H1 (cell line): Measurements from ENCODE around the gene NRXN3. TPM values are rescaled to one million over a fixed set of nuclear protein-coding genes. Genes with fewer than 3 reads are reported as not detected.

Source experiments
- CTCF ChIA-PET: fragments of 300-600 bp; sonication (Branson Sonifier 250); formaldehyde crosslinking; loops from one replicate; lab custom pipeline; 2021; ENCODE audit not compliant: partially characterized antibody; lab: Charles Lee
- POLR2A ChIA-PET: fragments of 300-600 bp; sonication (Branson Sonifier 250); formaldehyde crosslinking; loops from one replicate; lab custom pipeline; 2021; ENCODE audit warnings: inconsistent platforms; ENCODE audit not compliant: partially characterized antibody; lab: Charles Lee
- DNase-seq, 2 experiments: peaks; one replicate each; pipeline versions ENCODE4 v3.0.0 to v3.0.0-alpha.2; 2010 to 2022; ENCODE audit warnings: low spot score in 2 of 2, low read depth in 1 of 2, mixed read lengths in 1 of 2
- FAIRE-seq: peaks from 2 replicates; lab custom pipeline; 2011; peaks lifted over from hg19 to GRCh38; lab: Jason Lieb, UNC
- H2AFZ ChIP-seq: 2 replicates; pipeline ENCODE4 v1.8.1; 2012; ENCODE audit warnings: low read length, inconsistent platforms
- H2AK5ac ChIP-seq: 2 replicates; pipeline ENCODE4 v1.6.1; 2013; ENCODE audit warnings: low read depth, low read length
- H2BK120ac ChIP-seq: replicated peaks from 2 replicates; pipeline ENCODE3; 2013; ENCODE audit warnings: low read depth, low read length, inconsistent platforms
- H2BK12ac ChIP-seq: 2 replicates; pipeline ENCODE4 v1.6.1; 2013; ENCODE audit warnings: low read depth, low read length
- H2BK15ac ChIP-seq: 2 replicates; pipeline ENCODE4 v1.6.1; 2013; ENCODE audit warnings: low read length
- H2BK20ac ChIP-seq: 2 replicates; pipeline ENCODE4 v1.6.1; 2013; ENCODE audit warnings: low read length
- H2BK5ac ChIP-seq: 2 replicates; pipeline ENCODE4 v1.6.1; 2013; ENCODE audit warnings: low read depth, low read length
- H3K14ac ChIP-seq: 2 replicates; pipeline ENCODE4 v1.6.1; 2013; ENCODE audit warnings: inconsistent platforms; ENCODE audit not compliant: insufficient read length
- H3K18ac ChIP-seq: 2 replicates; pipeline ENCODE4 v1.6.1; 2013; ENCODE audit warnings: low read length; ENCODE audit errors: extremely low read depth
- H3K23ac ChIP-seq: 2 replicates; pipeline ENCODE4 v1.6.1; 2013; ENCODE audit warnings: inconsistent platforms; ENCODE audit not compliant: insufficient read length
- H3K23me2 ChIP-seq: 2 replicates; pipeline ENCODE4 v1.6.1; 2013; ENCODE audit warnings: low read depth, low read length
- H3K27ac ChIP-seq: 2 replicates; pipeline ENCODE4 v1.6.1; 2011; ENCODE audit warnings: low read depth, low read length, inconsistent platforms
- H3K27me3 ChIP-seq, 4 experiments: replicated peaks in 1 of 4; 1 replicate in 1 of 4; 2 replicates in 3 of 4; pipeline versions ENCODE4 v1.6.1 to v1.8.1; 2011 to 2013; ENCODE audit warnings: low read length in 3 of 4, mild to moderate bottlenecking in 3 of 4, inconsistent platforms in 2 of 4, mixed read lengths in 2 of 4, moderate library complexity in 1 of 4; ENCODE audit not compliant: control insufficient read depth in 3 of 4, insufficient read depth in 3 of 4; ENCODE audit errors: extremely low read depth in 1 of 4
- H3K36me3 ChIP-seq, 4 experiments: 2 replicates each; pipeline versions ENCODE4 v1.6.1 to v1.8.1; 2011 to 2013; ENCODE audit warnings: mild to moderate bottlenecking in 4 of 4, low read length in 3 of 4, moderate library complexity in 2 of 4, control low read depth in 1 of 4, inconsistent platforms in 1 of 4; ENCODE audit not compliant: insufficient read depth in 4 of 4, control insufficient read depth in 2 of 4
- H3K4ac ChIP-seq: replicated peaks from 2 replicates; pipeline ENCODE3; 2013; ENCODE audit warnings: low read length, low read depth, mixed read lengths, inconsistent platforms; ENCODE audit not compliant: insufficient read length
- H3K4me1 ChIP-seq, 4 experiments: replicated peaks in 1 of 4; 1 replicate in 1 of 4; 2 replicates in 3 of 4; pipeline versions ENCODE4 v1.6.1 to v1.8.1; 2011 to 2013; ENCODE audit warnings: low read length in 3 of 4, inconsistent platforms in 2 of 4, mixed read lengths in 1 of 4; ENCODE audit not compliant: insufficient read depth in 4 of 4, control insufficient read depth in 3 of 4
- H3K4me2 ChIP-seq, 2 experiments: 2 replicates each; pipeline versions ENCODE4 v1.6.1 to v1.8.1; 2011 to 2013; ENCODE audit warnings: low read depth in 2 of 2, low read length in 2 of 2, control low read depth in 1 of 2, inconsistent platforms in 1 of 2, mild to moderate bottlenecking in 1 of 2; ENCODE audit not compliant: insufficient read depth in 1 of 2
- H3K4me3 ChIP-seq, 4 experiments: fragments of 200-600, 300-600 bp in 1 of 4; sonication (generic), shearing (Covaris generic), sonication (Bioruptor Twin) in 1 of 4; 2 replicates each; pipeline versions ENCODE4 v1.5.1 to v1.8.1; 2011 to 2016; ENCODE audit warnings: low read length in 4 of 4, low read depth in 3 of 4, control low read depth in 2 of 4, inconsistent platforms in 2 of 4, mild to moderate bottlenecking in 2 of 4, mixed read lengths in 1 of 4, moderate library complexity in 1 of 4; ENCODE audit not compliant: insufficient read depth in 2 of 4; ENCODE audit errors: extremely low read depth in 1 of 4
- H3K56ac ChIP-seq: replicated peaks from 2 replicates; pipeline ENCODE3; 2013; ENCODE audit warnings: low read depth, mild to moderate bottlenecking, mixed read lengths, low read length, inconsistent platforms; ENCODE audit not compliant: insufficient read length
- H3K79me1 ChIP-seq: 2 replicates; pipeline ENCODE4 v1.6.1; 2013; ENCODE audit warnings: low read depth, low read length, control low read depth
- H3K79me2 ChIP-seq, 2 experiments: 2 replicates each; pipeline versions ENCODE4 v1.6.1 to v1.8.1; 2012 to 2013; ENCODE audit warnings: low read length in 2 of 2, mild to moderate bottlenecking in 2 of 2, inconsistent platforms in 1 of 2; ENCODE audit not compliant: insufficient read depth in 2 of 2, control insufficient read depth in 1 of 2
- H3K9ac ChIP-seq, 4 experiments: replicated peaks in 1 of 4; 1 replicate in 1 of 4; 2 replicates in 3 of 4; pipeline versions ENCODE4 v1.6.1 to v1.8.1; 2011 to 2013; ENCODE audit warnings: low read depth in 3 of 4, low read length in 3 of 4, control low read depth in 2 of 4, mild to moderate bottlenecking in 2 of 4, moderate library complexity in 2 of 4, inconsistent platforms in 1 of 4; ENCODE audit errors: extremely low read depth in 1 of 4
- H3K9me3 ChIP-seq, 2 experiments: 2 replicates each; pipeline versions ENCODE4 v1.6.1 to v1.8.1; 2012 to 2013; ENCODE audit warnings: mild to moderate bottlenecking in 2 of 2, moderate library complexity in 2 of 2, control low read depth in 1 of 2, inconsistent platforms in 1 of 2, low read depth in 1 of 2, low read length in 1 of 2, mixed read lengths in 1 of 2; ENCODE audit not compliant: insufficient read depth in 2 of 2
- H4K20me1 ChIP-seq, 2 experiments: replicated peaks in 1 of 2; 2 replicates each; pipeline versions ENCODE3 to v1.8.1; 2011 to 2013; ENCODE audit warnings: inconsistent platforms in 2 of 2, low read length in 2 of 2, mild to moderate bottlenecking in 1 of 2; ENCODE audit not compliant: insufficient read depth in 2 of 2, control insufficient read depth in 1 of 2
- H4K5ac ChIP-seq: 2 replicates; pipeline ENCODE4 v1.6.1; 2013; ENCODE audit warnings: low read length, low read depth, mixed read lengths, inconsistent platforms; ENCODE audit not compliant: insufficient read length
- H4K8ac ChIP-seq: 2 replicates; pipeline ENCODE4 v1.8.0; 2013; ENCODE audit warnings: mild to moderate bottlenecking, moderate library complexity, low read length, inconsistent platforms; ENCODE audit not compliant: insufficient read depth; ENCODE audit errors: extremely low read depth
- H4K91ac ChIP-seq: replicated peaks from 2 replicates; pipeline ENCODE3; 2013; ENCODE audit warnings: low read length, mixed read lengths, inconsistent platforms; ENCODE audit not compliant: insufficient read length
- GTF2F1 ChIP-seq: IDR thresholded peaks from 2 replicates; pipeline ENCODE4 v1.6.1; 2012; ENCODE audit warnings: low read depth, low read length, improper control_type of control experiment, borderline replicate concordance
- POLR2A ChIP-seq, 2 experiments: IDR thresholded peaks; 1 replicate in 1 of 2; 2 replicates in 1 of 2; pipeline ENCODE4 v1.6.1; 2011; ENCODE audit warnings: low read depth in 2 of 2, low read length in 2 of 2, mild to moderate bottlenecking in 2 of 2; ENCODE audit errors: control extremely low read depth in 1 of 2
- POLR2AphosphoS5 ChIP-seq: IDR thresholded peaks from 2 replicates; pipeline ENCODE4 v1.6.1; 2011; ENCODE audit warnings: low read depth, low read length
- RXRA ChIP-seq: IDR thresholded peaks from 2 replicates; pipeline ENCODE4 v1.6.1; 2011; ENCODE audit warnings: low read depth, mild to moderate bottlenecking, low read length, moderate library complexity; ENCODE audit not compliant: insufficient read depth
- USF2 ChIP-seq: IDR thresholded peaks from 2 replicates; pipeline ENCODE4 v1.6.1; 2011; ENCODE audit warnings: low read length, improper control_type of control experiment
- WGBS, 2 experiments: shearing (Covaris generic) in 1 of 2; methylation state at CpG; one replicate each; pipeline versions ENCODE4 v1.1.6 to v1.1.7; 2013 to 2015; ENCODE audit warnings: low lambda C conversion rate in 2 of 2, mixed read lengths in 2 of 2, inconsistent platforms in 1 of 2, low coverage in 1 of 2, missing lambda C conversion rate in 1 of 2; ENCODE audit not compliant: insufficient replicate concordance in 2 of 2, insufficient coverage in 1 of 2, insufficient read length in 1 of 2; ENCODE audit errors: extremely low coverage in 1 of 2, missing lambda C conversion rate in 1 of 2; 5-methylcytosine and 5-hydroxymethylcytosine counted together
- polyA plus RNA-seq, 7 experiments: library from polyadenylated mRNA; depleted of rRNA in 3 of 7; stranded (reverse) in 5 of 7; unstranded in 2 of 7; fragments of >200 nt in 5 of 7; fragments of 200-250 nt in 2 of 7; gene quantifications; 1 replicate in 5 of 7; 2 replicates in 1 of 7; 4 replicates in 1 of 7; pipeline versions ENCODE4 v1.2.1 to v1.2.3, GENCODE V29; 2011 to 2013; ENCODE audit warnings: missing spikeins in 2 of 7, mixed read lengths in 2 of 7
- total RNA-seq: library from RNA; stranded (reverse); fragmentation: NEBNext Ultra II Directional; extraction: Animal tissue kit (Norgen Biotek cat#: 25700); gene quantifications from 2 replicates; pipeline ENCODE4 v1.2.1, GENCODE V29; 2021
- TF ChIP-seq, protein P1 (sequence below): IDR thresholded peaks from 2 replicates; pipeline ENCODE4 v1.6.1; 2012; ENCODE audit warnings: inconsistent platforms

Gene NRXN3
- total and polyA plus RNA-seq, 2 of the 8 experiments (the other 6 are each of a cell fraction or from before 2014, with no cell fraction given), result 2.6 to 4.1 TPM

GRCh38 chr14:78763746-78764145 is 593.6 kb downstream of the NRXN3 start:
- H2BK12ac ChIP-seq, result no peak overlapping the region

More at GRCh38 chr14:78763746-78764145, 593.6 kb downstream of the NRXN3 start:
- H3K23me2 ChIP-seq, result no peaks in the 10 kb centered on the region
- CTCF ChIA-PET, result interaction anchor here (1.4 kb wide), 1 partner anchor 138 kb away, joined by 5 read pairs; no protein-coding TSS in a partner anchor
- H3K9ac ChIP-seq, result no peak overlapping the region
- H3K79me1 ChIP-seq, result no peaks in the 10 kb centered on the region
- no peak overlapping the region for H4K8ac ChIP-seq
- no peak overlapping the region for H2BK20ac ChIP-seq
- peak overlapping the region; percentile 21 for H4K91ac ChIP-seq
- H3K27ac ChIP-seq, result no peak overlapping the region
- no peak overlapping the region for H3K23ac ChIP-seq
- no peak overlapping the region for H3K56ac ChIP-seq
- no peak overlapping the region for H3K4ac ChIP-seq
- TF ChIP-seq POLR2AphosphoS5 (no peak), GTF2F1 (no peak), RXRA (no peak), POLR2A (IDR thresholded peaks at IDR 0.05; ENCODE audit: control extremely low read depth in 1 of 2, low read depth in 2 of 2, low read length in 2 of 2) (no peak), USF2 (no peak)
- TF ChIP-seq, protein P1, sequence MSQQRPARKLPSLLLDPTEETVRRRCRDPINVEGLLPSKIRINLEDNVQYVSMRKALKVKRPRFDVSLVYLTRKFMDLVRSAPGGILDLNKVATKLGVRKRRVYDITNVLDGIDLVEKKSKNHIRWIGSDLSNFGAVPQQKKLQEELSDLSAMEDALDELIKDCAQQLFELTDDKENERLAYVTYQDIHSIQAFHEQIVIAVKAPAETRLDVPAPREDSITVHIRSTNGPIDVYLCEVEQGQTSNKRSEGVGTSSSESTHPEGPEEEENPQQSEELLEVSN, result no peak
- H3K79me2 ChIP-seq, result no peaks in the 10 kb centered on the region
- H3K4me2 ChIP-seq, result peak overlapping the region in 1 of 2 experiments; percentile 24; a peak in 1 of 4 replicates
- H3K27me3 ChIP-seq, result no peaks in the 10 kb centered on the region
- H3K18ac ChIP-seq, result no peak overlapping the region
- peaks cover 0 to 12% (median 3%) of the 10 kb centered on the region in 4 experiments; a peak in 2 of 7 replicates for H3K4me1 ChIP-seq
- no peak overlapping the region for H4K5ac ChIP-seq
- FAIRE-seq (no peak), DNase-seq (no peak)
- H3K4me3 ChIP-seq, result no peak overlapping the region
- WGBS, 2 experiments, result 87% methylated on average over 1 of the region's 1 CpG; no CpG with 5 or more reads in 1 of the 2 experiments
- POLR2A ChIA-PET, result no interaction called here
- no peak overlapping the region for H2AK5ac ChIP-seq
- no peaks in the 10 kb centered on the region for H3K9me3 ChIP-seq
- no peak overlapping the region for H2BK15ac ChIP-seq
- no peaks in the 10 kb centered on the region for H3K36me3 ChIP-seq
- no peak overlapping the region; the same call in 1 of the 2 replicates for H2BK5ac ChIP-seq
- no peak overlapping the region for H2AFZ ChIP-seq
- no peak overlapping the region for H3K14ac ChIP-seq
- no peaks in the 10 kb centered on the region for H4K20me1 ChIP-seq
- H2BK120ac ChIP-seq, result no peak overlapping the region
